Heart left ventricle (tissue), 13 donors: Measurements from ENCODE around the gene ZBTB8OS.
"Not testable (repeated sequence)": the region's sequence is repeated elsewhere in the genome, so short reads cannot be mapped to it uniquely, and the experiment has no call there.

Experiments
- POLR2A ChIP-seq, 2 donors: fragments of 450-650 bp; IDR thresholded peaks; one replicate each; pipeline ENCODE4 v1.6.1; 2017; ENCODE audit warnings: antibody characterized with exemption in 2 of 2, mild to moderate bottlenecking in 2 of 2, moderate library complexity in 2 of 2
- TF ChIP-seq, protein P1 (sequence below), 12 donors: fragments of 200-600 bp; sonication (generic) in 4 of 12; IDR thresholded peaks; one replicate each; pipeline versions ENCODE4 v1.5.0 to v1.8.0; 2018 to 2022; ENCODE audit warnings: antibody characterized with exemption in 12 of 12, mild to moderate bottlenecking in 5 of 12
- donor health status: ischemic (EF 13 %, LVEDD 7.1; RV severe dilation, severe dysfunction).
- donor health status: DM: no; HTN: yes; CAD: no.
- donor health status: DM: no; HTN: no; CAD: no.
- donor health status: ischemic (EF 25% LVEDD 6.9; RV normal size, moderate dysfunction).
- donor health status: ischemic (EF 25% LVEDD 5.7; RV mildly dilated, moderate dysfunction).
- donor health status: ischemic (EF 35%, LVEDD 5.7; RV mildly dilated, moderate dysfunction).
- donor health status: nonischemic (EF 11% LVEDD 7.7; RV severe dilation, severe dysfunction).
- donor health status: DM: yes; HTN: yes; CAD: no.
- donor health status: PGD.
- donor health status: ischemic (EF 29% LVEDD 5.4; RV normal size, mild dysfunction).
- donor health status: nonischemic (EF 23%, LVEDD 6.1; RV moderate dilation, normal function).

DNA sequence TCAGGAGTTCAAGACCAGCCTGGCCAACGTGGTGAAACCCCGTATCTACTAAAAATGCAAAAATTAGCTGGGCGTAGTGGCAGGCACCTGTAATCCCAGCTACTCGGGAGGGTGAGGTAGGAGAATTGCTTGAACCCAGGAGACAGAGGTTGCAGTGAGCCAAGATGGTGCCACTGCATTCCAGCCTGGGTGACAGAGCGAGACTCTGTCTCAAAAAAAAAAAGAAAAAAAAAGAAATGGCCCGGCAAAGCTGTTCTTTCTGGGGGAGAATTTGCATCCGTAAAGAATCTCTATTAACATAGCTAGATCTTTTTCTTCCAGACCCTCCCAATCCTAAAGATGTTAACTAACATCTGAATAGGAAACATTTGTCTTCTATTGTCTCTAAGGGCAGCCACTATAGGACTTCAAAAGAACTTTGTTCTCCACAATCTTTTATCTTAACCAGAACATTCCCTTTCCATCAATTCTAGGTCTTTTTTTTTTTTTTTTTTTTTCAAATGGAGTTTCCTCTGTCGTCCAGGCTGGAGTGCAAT, 8.0 kb downstream of the ZBTB8OS start:
- TF ChIP-seq, protein P1, sequence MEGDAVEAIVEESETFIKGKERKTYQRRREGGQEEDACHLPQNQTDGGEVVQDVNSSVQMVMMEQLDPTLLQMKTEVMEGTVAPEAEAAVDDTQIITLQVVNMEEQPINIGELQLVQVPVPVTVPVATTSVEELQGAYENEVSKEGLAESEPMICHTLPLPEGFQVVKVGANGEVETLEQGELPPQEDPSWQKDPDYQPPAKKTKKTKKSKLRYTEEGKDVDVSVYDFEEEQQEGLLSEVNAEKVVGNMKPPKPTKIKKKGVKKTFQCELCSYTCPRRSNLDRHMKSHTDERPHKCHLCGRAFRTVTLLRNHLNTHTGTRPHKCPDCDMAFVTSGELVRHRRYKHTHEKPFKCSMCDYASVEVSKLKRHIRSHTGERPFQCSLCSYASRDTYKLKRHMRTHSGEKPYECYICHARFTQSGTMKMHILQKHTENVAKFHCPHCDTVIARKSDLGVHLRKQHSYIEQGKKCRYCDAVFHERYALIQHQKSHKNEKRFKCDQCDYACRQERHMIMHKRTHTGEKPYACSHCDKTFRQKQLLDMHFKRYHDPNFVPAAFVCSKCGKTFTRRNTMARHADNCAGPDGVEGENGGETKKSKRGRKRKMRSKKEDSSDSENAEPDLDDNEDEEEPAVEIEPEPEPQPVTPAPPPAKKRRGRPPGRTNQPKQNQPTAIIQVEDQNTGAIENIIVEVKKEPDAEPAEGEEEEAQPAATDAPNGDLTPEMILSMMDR (IDR thresholded peaks at IDR 0.05) = not testable (repeated sequence)
- not testable (repeated sequence) for TF ChIP-seq POLR2A (IDR thresholded peaks at IDR 0.05)
